HG02943 (cell line): ENCODE data around the gene FGD5.

Experiments used
- ATAC-seq: cut with Tn5 transposase; IDR thresholded peaks from one replicate; pipeline ENCODE4 v1.9.1; 2021; ENCODE audit warnings: mild to moderate bottlenecking, low read depth, moderate library complexity; ENCODE audit not compliant: unreplicated experiment

FGD5 gene

DNA sequence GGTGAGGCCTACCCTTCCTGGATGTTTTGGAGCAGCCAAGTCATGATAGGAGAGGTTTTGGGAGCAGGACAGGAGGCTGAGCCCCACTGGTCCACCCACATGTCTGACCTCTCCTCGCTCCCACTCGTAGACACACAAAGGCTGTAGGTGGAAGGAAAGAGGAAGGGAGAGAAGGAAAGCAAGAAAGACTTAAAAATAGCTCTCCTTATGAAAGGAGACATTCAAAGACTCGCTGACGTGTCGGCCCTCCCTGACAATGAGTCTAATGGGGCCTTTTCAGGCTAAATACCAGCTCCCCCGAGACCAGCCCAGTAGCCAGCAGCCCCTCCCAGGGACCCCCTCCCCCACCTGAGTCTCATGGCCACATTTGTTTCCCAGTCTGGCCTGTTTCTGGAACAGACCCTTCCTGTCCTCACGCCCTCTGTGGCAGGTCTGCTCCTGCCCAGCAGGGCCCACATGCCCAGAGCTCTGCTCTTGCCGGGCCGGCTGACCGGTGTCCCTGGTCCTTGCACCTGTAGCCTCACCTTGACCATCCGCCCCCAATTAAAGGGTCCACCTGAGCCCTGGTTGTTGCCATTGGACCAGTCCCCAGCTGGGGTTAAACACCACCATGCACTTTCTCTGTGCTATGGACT lies 49.3 kb downstream of the FGD5 start:
- ATAC-seq = no peak

GRCh38 chr3:14869917-14870782 lies 51.4 kb downstream of the FGD5 start:
- ATAC-seq = no peak

GRCh38 chr3:14870783-14871060 lies 52.0 kb downstream of the FGD5 start:
- no peak for ATAC-seq

GRCh38 chr3:14871456-14872200 lies 52.9 kb downstream of the FGD5 start:
- ATAC-seq = no peak

GRCh38 chr3:14872706-14873105 lies 53.9 kb downstream of the FGD5 start:
- ATAC-seq = no peak

- ATAC-seq = no peak
Observed at GRCh38 chr3:14874784-14875183, 56.0 kb downstream of the FGD5 start.

GRCh38 chr3:14875411-14876175 lies 56.8 kb downstream of the FGD5 start:
- no peak for ATAC-seq

- ATAC-seq = no peak
Observed at GRCh38 chr3:14876921-14877333, 58.2 kb downstream of the FGD5 start.

GRCh38 chr3:14877469-14877868 lies 58.7 kb downstream of the FGD5 start:
- no peak for ATAC-seq

- ATAC-seq = no peak
Observed at GRCh38 chr3:14879211-14879874, 60.6 kb downstream of the FGD5 start.

DNA sequence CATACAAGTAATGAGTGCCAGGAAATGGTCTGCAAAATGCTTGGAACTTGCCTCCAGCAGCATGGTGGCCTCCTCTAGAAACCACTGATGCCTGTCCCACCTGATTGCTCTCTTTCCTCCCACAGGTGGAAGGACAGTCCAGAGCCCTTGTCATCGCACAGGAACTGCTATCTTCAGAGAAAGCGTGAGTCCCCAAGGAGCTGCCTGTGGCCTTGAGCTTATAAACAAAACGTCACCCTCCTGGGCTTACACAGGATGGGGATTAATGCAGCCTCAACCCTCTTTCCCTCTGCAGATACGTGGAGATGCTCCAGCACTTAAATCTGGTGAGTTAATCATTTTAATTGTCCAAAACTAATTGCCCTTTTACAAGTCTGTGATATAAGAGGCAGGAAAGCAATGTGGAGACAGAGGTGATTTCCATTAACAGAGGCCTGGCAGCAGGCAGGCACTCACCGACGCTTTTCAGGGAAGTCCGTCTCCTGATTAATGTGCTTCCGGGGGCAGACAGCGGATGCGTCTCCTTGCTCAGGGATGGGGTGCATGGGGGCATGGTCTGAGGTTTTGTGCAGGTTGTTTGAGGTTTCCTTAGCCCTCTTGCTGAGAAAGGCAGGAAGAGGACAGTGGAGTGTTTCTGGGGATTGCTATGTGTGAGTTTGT lies 61.8 kb downstream of the FGD5 start:
- no peak for ATAC-seq

- ATAC-seq = no peak
Observed at GRCh38 chr3:14883226-14883625, 64.5 kb downstream of the FGD5 start.

GRCh38 chr3:14884665-14885064 lies 65.9 kb downstream of the FGD5 start:
- no peak for ATAC-seq

- ATAC-seq = no peak
Observed at GRCh38 chr3:14885307-14885706, 66.5 kb downstream of the FGD5 start.

- no peak for ATAC-seq
Observed at GRCh38 chr3:14886101-14886500, 67.3 kb downstream of the FGD5 start.

- ATAC-seq = no peak
Observed at GRCh38 chr3:14889205-14889604, 70.4 kb downstream of the FGD5 start.

DNA sequence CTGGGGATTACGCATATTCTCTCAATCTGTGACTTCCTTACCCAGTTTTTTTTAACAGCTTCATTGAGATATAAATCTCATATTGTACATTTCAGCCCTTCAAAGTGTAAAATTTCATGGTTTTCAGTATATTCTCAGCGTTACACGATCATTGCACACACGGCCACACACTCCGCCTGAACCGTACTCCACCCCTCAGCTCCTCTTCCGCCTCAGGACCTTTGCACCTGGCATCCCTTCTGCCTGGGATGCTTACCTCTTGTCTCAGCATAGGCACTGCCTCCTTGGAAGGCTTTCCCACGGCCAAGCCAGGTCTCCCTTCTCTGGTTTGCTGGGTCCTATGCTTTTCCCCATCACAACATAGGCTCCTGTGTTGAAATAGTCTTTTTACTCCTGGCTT lies 71.2 kb downstream of the FGD5 start:
- no peak for ATAC-seq

- ATAC-seq = peak; percentile 71
Observed at GRCh38 chr3:14890476-14890875, 71.7 kb downstream of the FGD5 start.
